Erythroblast (primary cell): Measurements from ENCODE around the gene TOM1L2.

Experiments used
- GATA1 ChIP-seq: IDR thresholded peaks from 2 replicates; pipeline ENCODE4 v1.6.1; 2011; ENCODE audit warnings: low read depth, mild to moderate bottlenecking, control low read depth, low read length, moderate library complexity
- POLR2A ChIP-seq: IDR thresholded peaks from 2 replicates; pipeline ENCODE4 v1.6.1; 2011; ENCODE audit warnings: mild to moderate bottlenecking, low read length

DNA sequence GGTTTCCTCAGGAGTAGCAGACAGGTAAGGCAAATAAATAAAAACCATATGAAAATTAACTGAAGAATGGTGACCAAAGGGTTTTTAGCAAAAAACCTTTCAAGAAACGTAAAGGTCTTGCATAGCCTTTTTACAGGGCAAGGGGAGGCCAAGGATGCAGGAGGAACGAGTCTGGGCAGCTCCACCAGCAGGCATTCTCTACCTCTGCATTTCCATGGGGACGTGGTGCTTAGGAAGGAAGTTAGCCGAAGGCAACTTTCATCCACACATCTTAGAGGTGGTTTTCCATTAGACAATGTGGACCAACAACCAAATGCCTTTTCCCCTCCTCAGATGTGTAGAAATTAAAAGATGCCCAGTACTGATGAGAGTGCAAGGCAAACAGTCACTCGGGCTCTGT, 20.7 kb downstream of the TOM1L2 start:
- no peak for TF ChIP-seq POLR2A
- no peak for TF ChIP-seq GATA1
